Middle frontal gyrus (tissue), 1 donor: ENCODE measurements around the gene MYO3B.
"Not testable (repeated sequence)": the region's sequence is repeated elsewhere in the genome, so short reads cannot be mapped to it uniquely, and the experiment has no call there.

Source experiments
- DNase-seq: peaks from one replicate; pipeline ENCODE4 v3.0.0-alpha.2; 2015; ENCODE audit warnings: low spot score; ENCODE audit errors: extremely low spot score

The MYO3B gene

DNA sequence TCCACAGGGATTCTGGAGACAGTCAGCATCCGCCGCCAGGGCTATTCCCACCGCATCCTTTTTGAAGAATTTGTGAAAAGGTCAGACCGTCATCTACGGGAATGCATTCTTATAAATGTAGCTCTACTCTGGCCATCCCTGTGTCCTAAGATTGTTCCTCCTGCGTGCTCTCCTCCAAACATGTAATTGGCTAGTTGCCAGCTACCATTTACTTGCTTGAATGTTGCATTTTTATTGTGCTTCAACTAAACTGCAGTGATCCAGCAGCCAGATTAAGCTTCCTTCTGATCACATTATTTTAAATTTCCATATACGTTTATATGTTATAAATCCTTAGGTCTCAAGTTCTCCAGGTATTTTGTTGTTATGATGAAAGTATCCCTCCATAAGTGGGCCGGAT lies 288.7 kb downstream of the MYO3B start:
- no peak for DNase-seq

- DNase-seq: no peak
Observed at GRCh38 chr2:170467568-170468422, 289.8 kb downstream of the MYO3B start.

DNA sequence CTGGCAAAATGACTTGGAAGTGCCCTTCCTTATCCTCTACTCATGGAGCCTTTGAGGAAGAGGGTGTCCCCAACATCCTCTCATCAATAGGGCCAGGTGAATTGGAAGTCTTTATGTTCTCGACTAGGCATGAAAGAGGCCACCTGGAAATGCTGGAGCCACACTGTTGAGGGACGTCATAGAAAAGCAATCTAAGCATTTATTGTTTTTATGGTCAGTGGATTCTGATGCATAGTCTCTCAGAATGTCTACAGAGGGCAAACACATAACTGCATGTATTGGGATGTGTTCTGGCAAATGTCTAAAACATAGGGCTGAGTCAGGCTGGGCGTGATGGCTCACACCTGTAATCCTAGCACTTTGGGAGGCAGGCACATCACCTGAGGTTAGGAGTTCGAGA lies 290.6 kb downstream of the MYO3B start:
- no peak for DNase-seq

DNA sequence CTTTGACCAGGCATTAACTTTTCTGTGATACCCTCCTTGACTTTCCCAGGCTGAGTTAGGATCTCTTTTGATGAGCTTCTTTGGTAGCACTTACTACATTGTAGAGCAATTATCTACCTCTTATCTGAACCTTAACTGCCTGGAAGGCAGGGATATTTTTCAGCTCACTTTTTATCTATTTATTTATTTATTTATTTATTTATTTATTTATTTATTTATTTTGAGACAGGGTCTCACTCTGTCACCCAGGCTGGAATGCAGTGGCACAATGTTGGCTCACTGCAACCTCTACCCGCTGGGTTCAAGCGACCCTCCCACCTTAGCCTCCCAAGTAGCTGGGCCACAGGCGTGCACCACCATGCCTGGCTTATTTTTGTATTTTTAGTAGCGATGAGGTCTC lies 294.6 kb downstream of the MYO3B start:
- not testable (repeated sequence) for DNase-seq

DNA sequence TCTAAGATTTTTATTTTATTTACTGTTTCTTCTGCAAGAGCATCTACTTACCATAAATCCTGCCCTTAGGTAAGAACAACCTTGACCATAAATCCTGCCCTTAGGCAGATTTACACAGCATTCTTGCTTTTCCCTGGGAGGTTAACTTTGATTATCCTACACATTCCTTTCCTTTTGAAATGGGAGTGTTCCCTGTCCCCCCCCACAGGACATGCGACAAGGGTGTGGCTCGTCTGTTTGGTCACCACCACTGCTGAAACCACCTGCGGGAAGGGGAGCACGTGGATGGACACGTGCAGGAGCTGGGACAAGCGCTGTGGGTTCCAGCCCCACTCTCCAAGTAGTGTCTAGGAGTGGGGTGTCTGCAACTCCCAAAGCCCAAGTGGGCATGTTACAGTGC lies 297.9 kb downstream of the MYO3B start:
- no peak for DNase-seq

- no peak for DNase-seq
Observed at GRCh38 chr2:170477630-170478029, 299.7 kb downstream of the MYO3B start.

GRCh38 chr2:170481201-170481600 lies 303.3 kb downstream of the MYO3B start:
- DNase-seq: no peak

DNA sequence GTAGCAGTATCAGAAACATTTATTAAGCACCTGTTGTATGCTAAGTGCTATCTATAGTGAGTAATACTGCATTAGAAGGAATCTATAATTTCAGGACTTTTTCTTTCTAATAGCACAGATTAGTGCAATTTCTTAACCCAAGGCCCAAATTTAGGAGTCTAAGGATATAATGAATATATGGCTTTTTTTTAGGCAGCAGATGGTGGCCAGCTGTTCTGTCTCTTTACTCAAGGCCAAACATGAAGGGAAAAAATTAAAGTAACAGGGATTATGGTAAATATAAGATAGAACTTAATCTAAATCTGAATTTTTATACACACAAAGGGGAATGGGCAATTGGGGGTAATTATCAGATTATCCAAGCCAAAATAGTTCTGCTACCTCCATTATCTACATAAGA lies 306.6 kb downstream of the MYO3B start:
- DNase-seq: no peak

GRCh38 chr2:170485254-170486026 lies 307.5 kb downstream of the MYO3B start:
- DNase-seq: no peak

DNA sequence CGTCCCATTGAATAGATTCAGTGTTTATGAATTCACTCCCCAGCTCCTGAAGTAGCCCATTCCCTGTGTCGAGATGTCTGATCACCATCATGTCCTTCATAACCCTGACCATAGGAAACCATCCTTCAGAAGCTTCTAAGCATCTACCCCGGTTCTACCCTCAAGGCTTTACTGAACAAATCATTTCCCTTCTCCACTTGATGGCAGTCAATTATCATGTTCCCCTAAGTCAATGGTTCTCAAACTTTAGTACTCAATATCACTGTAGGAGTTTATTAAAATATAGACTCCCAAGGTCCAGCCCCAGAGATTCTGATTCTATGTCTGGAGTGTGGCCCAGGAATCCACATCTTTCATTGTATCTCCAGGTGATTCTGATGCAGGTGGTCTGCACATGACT lies 308.8 kb downstream of the MYO3B start:
- no peak for DNase-seq

GRCh38 chr2:170488807-170489206 lies 310.9 kb downstream of the MYO3B start:
- no peak for DNase-seq

DNA sequence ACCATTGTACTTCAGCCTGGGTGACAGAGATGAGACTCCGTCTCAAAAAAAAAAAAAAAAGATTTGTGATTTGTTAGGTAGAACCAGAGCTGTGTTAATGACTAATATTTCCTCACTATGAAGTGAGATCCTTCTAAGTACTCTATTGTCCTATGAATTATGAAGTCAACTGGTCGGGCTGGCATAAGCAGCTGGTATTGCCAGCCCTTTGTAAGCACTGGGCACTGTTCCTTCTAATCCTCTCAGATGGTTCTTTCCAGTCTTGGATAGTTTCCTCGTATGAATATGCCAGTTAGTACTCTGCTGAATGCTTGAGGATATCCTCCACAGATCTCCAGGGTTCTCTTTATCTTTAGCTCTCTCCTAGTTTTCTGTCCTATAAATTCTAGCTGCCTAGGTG lies 314.1 kb downstream of the MYO3B start:
- DNase-seq: no peak

DNA sequence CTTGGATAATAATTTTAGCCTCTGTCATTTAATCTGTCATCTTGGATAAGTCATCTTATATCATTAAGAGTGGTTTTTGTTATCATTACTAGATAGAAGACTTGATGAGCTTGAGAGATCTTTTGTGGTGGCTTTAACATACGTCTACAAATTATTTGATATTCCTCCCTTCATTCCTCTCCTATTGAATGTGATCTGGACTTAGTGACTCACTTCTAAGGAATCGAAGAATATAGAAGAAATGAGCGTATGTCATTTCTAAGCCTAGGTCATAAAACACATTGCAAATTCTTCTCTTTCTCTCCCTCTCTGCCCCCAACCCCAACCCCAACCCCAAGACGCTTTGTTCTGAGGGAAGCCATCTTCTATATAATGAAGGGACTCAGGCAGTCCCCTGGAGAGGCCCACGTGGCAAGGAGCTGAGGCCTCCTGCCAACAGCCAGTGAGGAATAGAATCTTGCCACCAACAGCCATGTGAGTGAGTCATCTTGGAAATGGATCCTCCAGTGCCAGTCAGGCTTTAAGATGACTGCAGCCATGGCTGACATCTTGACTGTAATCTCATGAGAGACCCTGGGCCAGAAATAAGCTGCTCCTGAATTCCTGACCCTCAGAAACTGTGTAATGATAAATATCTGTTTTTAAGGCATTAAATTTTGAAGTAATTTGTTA lies 315.6 kb downstream of the MYO3B start:
- DNase-seq: no peak

DNA sequence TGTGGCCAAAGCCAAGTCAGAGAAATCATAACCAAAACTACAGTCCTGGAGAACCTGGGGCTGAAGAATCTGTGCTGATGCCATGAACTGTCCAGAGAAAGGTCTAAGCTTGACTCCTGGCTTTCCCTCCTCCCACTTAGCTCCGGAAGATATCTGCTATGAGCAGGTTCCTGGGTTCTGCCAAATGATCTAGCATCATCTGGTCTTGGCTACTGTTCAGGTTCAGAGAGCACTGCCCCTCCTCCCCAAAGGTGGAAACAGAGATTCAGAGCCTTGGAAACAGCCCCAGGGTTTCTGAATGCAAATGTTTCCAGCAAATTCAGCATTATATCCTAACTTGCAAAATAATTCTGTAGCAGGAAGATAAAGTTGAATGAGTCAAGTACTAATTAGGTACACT lies 317.9 kb downstream of the MYO3B start:
- no peak for DNase-seq

- no peak for DNase-seq
Observed at GRCh38 chr2:170498619-170499018, 320.7 kb downstream of the MYO3B start.

GRCh38 chr2:170500104-170500503 lies 322.2 kb downstream of the MYO3B start:
- no peak for DNase-seq

GRCh38 chr2:170500770-170501169 lies 322.8 kb downstream of the MYO3B start:
- DNase-seq: no peak

DNA sequence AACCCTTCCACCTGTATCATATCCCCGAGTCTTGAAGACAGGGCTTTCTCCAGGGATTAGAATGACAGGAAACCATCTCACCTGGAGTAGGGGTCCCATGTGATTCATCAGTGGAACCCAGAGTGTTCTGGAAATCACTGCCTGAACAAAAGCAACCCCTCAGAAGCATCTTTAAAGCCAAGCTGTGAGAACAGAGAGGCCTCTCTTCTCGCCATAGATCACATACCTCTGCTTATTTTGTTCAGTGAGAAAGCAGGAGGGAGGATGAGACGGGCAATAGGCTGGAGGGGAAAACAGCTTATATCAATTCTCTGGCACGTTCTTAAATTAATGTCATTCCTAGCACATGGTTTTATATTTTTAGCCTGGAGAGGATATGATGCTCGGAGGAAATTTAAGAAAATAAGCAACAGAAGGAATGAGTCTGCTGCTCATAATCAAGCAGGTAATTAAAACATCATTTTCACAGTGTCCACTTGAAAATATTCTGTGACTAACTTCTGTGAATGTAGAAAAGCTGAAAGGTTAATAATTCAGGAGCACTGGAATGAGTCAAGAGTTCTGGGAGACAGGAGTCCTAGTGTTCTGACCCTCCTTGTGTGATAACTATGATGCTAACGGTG lies 323.6 kb downstream of the MYO3B start:
- no peak for DNase-seq

- DNase-seq: no peak
Observed at GRCh38 chr2:170502361-170503130, 324.6 kb downstream of the MYO3B start.

DNA sequence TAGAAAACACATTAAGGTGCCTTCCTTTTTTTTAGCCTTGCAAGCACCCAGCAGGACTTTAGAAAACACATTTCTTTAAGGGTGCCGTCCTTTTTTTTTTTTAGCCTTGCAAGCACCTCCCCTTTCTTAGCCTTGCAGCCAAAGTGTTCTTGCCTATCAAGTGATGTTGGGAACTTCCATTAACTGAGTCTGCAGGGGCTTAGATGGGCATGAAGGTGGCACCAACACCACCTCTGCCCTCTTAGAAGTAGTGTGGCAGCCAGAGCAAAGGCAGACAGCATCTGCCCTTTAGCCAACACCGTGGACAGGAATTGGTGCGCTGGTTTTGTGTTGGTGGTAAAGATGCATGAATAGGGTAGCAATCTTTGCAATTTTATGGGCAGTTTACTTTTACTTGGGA lies 325.6 kb downstream of the MYO3B start:
- DNase-seq: no peak
